HepG2 (cell line): Measurements from ENCODE around the gene CD177. TPM values are rescaled to one million over a fixed set of nuclear protein-coding genes. Genes with fewer than 3 reads are reported as not detected.

Experiments used
- ATAC-seq: fragments of 200-7000 bp; cut with Tn5 transposase; 3 replicates; pipeline ENCODE4 v1.9.1; 2020; ENCODE audit warnings: mild to moderate bottlenecking, moderate library complexity
- BruUV-seq: library from RNA; stranded (reverse); fragments of 400-500 nt; replicated peaks from 2 replicates; lab custom pipeline; 2021; lab: Mats Ljungman, UMichigan
- CTCF ChIA-PET: fragments of 300-600 bp; formaldehyde crosslinking; extraction: SDS; loops from one replicate; lab custom pipeline; 2021; ENCODE audit warnings: low total read pairs, inconsistent platforms, low intra/inter-chr PET ratio; lab: Yijun Ruan, JAX
- POLR2A ChIA-PET: fragments of 350-600 bp; sonication (Branson Sonifier 250); formaldehyde crosslinking; loops from one replicate; lab custom pipeline; 2020; ENCODE audit warnings: antibody characterized with exemption, inconsistent platforms; lab: Yijun Ruan, JAX
- DNase-seq: peaks from one replicate; pipeline ENCODE4 v3.0.0-alpha.2; 2015; ENCODE audit warnings: low spot score
- FAIRE-seq: peaks from 3 replicates; lab custom pipeline; 2011; peaks lifted over from hg19 to GRCh38; lab: Jason Lieb, UNC
- H2AFZ ChIP-seq: one replicate; pipeline ENCODE4 v1.6.1; 2011; ENCODE audit warnings: low read length, inconsistent platforms
- H3K27ac ChIP-seq: fragments of 300-600 bp; 3 replicates; pipeline ENCODE4 v1.8.0; 2011; ENCODE audit warnings: mixed run types, mild to moderate bottlenecking, mixed read lengths, low read length, inconsistent platforms; ENCODE audit not compliant: insufficient read depth; ENCODE audit errors: extremely low read length
- H3K27me3 ChIP-seq, 2 experiments: fragments of 200-600 bp in 1 of 2; 2 replicates in 1 of 2; 3 replicates in 1 of 2; pipeline versions ENCODE4 v1.6.0 to v1.8.0; 2011; ENCODE audit warnings: low read length in 2 of 2, mild to moderate bottlenecking in 2 of 2, moderate library complexity in 2 of 2, inconsistent platforms in 1 of 2; ENCODE audit not compliant: insufficient read depth in 2 of 2, control insufficient read depth in 1 of 2
- H3K36me3 ChIP-seq, 2 experiments: fragments of 200-600 bp in 1 of 2; replicated peaks in 1 of 2; 2 replicates in 1 of 2; 3 replicates in 1 of 2; pipeline versions ENCODE4 v1.5.1 to v1.8.0; 2011; ENCODE audit warnings: low read length in 2 of 2, inconsistent platforms in 1 of 2; ENCODE audit not compliant: insufficient read depth in 2 of 2, control insufficient read depth in 1 of 2
- H3K4me1 ChIP-seq: 2 replicates; pipeline ENCODE4 v1.5.1; 2012; ENCODE audit warnings: low read length, inconsistent platforms; ENCODE audit not compliant: insufficient read depth
- H3K4me2 ChIP-seq: 2 replicates; pipeline ENCODE4 v1.6.0; 2011; ENCODE audit warnings: low read depth, low read length, inconsistent platforms
- H3K4me3 ChIP-seq, 3 experiments: fragments of 200-600 bp in 1 of 3; sonication (generic), shearing (Covaris generic) in 1 of 3; replicated peaks in 1 of 3; 2 replicates each; pipeline ENCODE4 v1.5.1; 2011 to 2016; ENCODE audit warnings: low read length in 3 of 3, inconsistent platforms in 2 of 3, low read depth in 2 of 3, mild to moderate bottlenecking in 2 of 3, control low read depth in 1 of 3, mixed read lengths in 1 of 3; ENCODE audit not compliant: insufficient read depth in 1 of 3
- H3K79me2 ChIP-seq: one replicate; pipeline ENCODE4 v1.6.1; 2011; ENCODE audit warnings: low read length, inconsistent platforms; ENCODE audit not compliant: insufficient read depth
- H3K9ac ChIP-seq: 2 replicates; pipeline ENCODE4 v1.6.0; 2011; ENCODE audit warnings: mild to moderate bottlenecking, low read depth, low read length, inconsistent platforms; ENCODE audit not compliant: insufficient read depth
- H3K9me3 ChIP-seq: 2 replicates; pipeline ENCODE4 v1.5.1; 2012; ENCODE audit warnings: mild to moderate bottlenecking, low read length
- H4K20me1 ChIP-seq: 2 replicates; pipeline ENCODE4 v1.6.0; 2011; ENCODE audit warnings: inconsistent platforms, mild to moderate bottlenecking, low read length, moderate library complexity; ENCODE audit not compliant: insufficient read depth
- AGO2 ChIP-seq: fragments of 200-400 bp; formaldehyde crosslinking; optimal IDR thresholded peaks from 2 replicates; pipeline ENCODE3; 2017; ENCODE audit warnings: mild to moderate bottlenecking, low read depth, low read length, moderate library complexity
- IKZF1 ChIP-seq: fragments of 450-650 bp; IDR thresholded peaks from 2 replicates; pipeline ENCODE4 v1.7.1; 2016
- MYNN ChIP-seq: sonication (generic); formaldehyde crosslinking; IDR thresholded peaks from 2 replicates; pipeline ENCODE4 v1.4.0; 2020; ENCODE audit warnings: mild to moderate bottlenecking, low read depth, missing genetic modification reagents
- SAFB2 ChIP-seq: sonication (generic); formaldehyde crosslinking; IDR thresholded peaks from 2 replicates; pipeline ENCODE4 v1.5.1; 2020; ENCODE audit warnings: missing genetic modification reagents, low read depth, mild to moderate bottlenecking, borderline replicate concordance
- ZNF441 ChIP-seq: sonication (generic); formaldehyde crosslinking; IDR thresholded peaks from 2 replicates; pipeline ENCODE4 v1.7.0; 2021; ENCODE audit warnings: missing genetic modification reagents, borderline replicate concordance
- ZNF564 ChIP-seq: sonication (generic); formaldehyde crosslinking; IDR thresholded peaks from 2 replicates; pipeline ENCODE4 v1.8.1; 2023; ENCODE audit warnings: mild to moderate bottlenecking, missing genetic modification reagents
- WGBS: methylation state at CpG from one replicate; pipeline ENCODE4 v1.1.6; 2017; ENCODE audit warnings: low lambda C conversion rate; 5-methylcytosine and 5-hydroxymethylcytosine counted together
- in situ Hi-C: cut with HindIII; loops from 2 replicates; pipeline ENCODE4 v1.10.0; 2017; ENCODE audit warnings: low pct_unique_long_range_greater_than_20kb; ENCODE audit not compliant: extremely low pct_ligation_motif_present
- intact Hi-C: fragments of 100-400 bp; cut with micrococcal nuclease; formaldehyde crosslinking; loops from one replicate; pipeline ENCODE4 v1.10.0; 2022; ENCODE audit not compliant: unreplicated experiment
- polyA plus RNA-seq, 8 experiments: library from polyadenylated mRNA; depleted of rRNA in 3 of 8; stranded (reverse) in 7 of 8; unstranded in 1 of 8; fragments of >200 nt; fragmentation: Illumina TruSeq in 4 of 8; extraction: Trizol in 4 of 8; gene quantifications; 2 replicates each; pipeline versions ENCODE4 v1.2.1 to v1.2.3, GENCODE V29; 2011 to 2016; ENCODE audit warnings: low read depth in 4 of 8, missing spikeins in 1 of 8, mixed read lengths in 1 of 8; ENCODE audit not compliant: insufficient read depth in 1 of 8
- total RNA-seq, 5 experiments: library from RNA; depleted of rRNA; stranded (reverse); fragments of >200 nt; fragmentation: Illumina TruSeq; extraction: Trizol; gene quantifications; 2 replicates each; pipeline ENCODE4 v1.2.3, GENCODE V29; 2016; ENCODE audit warnings: low read depth in 1 of 5
- TF ChIP-seq, protein P1 (sequence below): IDR thresholded peaks from 2 replicates; pipeline ENCODE4 v1.6.1; 2018; ENCODE audit warnings: missing genetic modification reagents, mild to moderate bottlenecking, missing compliant biosample characterization

Gene CD177
- total and polyA plus RNA-seq, 2 of the 13 experiments (the other 11 are each of a cell fraction or from before 2014, with no cell fraction given) = not detected

DNA sequence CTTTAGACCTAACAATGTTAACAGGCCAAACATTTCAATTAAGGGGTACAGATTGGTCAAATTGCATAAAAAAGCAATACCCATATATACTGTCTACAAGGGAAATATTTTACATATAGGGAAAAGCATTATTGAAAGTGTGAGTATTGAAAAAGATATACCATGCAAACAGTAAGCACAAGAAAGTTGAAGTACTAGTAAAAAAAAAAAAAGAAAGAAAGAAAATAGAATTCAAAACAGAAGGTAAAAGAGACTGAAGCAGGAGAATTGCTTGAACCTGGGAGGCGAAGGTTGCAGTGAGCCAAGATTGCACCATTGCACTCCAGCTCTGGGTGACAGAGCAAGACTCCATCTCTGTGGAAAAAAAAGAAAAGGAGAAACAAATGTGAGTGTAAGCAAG, 55.9 kb downstream of the CD177 start (continued):
- no peak for TF ChIP-seq ZNF441 (CRISPR knock-in tag)
- TF ChIP-seq IKZF1 = no peak
- TF ChIP-seq, protein P1, sequence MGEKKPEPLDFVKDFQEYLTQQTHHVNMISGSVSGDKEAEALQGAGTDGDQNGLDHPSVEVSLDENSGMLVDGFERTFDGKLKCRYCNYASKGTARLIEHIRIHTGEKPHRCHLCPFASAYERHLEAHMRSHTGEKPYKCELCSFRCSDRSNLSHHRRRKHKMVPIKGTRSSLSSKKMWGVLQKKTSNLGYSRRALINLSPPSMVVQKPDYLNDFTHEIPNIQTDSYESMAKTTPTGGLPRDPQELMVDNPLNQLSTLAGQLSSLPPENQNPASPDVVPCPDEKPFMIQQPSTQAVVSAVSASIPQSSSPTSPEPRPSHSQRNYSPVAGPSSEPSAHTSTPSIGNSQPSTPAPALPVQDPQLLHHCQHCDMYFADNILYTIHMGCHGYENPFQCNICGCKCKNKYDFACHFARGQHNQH = no peak

DNA sequence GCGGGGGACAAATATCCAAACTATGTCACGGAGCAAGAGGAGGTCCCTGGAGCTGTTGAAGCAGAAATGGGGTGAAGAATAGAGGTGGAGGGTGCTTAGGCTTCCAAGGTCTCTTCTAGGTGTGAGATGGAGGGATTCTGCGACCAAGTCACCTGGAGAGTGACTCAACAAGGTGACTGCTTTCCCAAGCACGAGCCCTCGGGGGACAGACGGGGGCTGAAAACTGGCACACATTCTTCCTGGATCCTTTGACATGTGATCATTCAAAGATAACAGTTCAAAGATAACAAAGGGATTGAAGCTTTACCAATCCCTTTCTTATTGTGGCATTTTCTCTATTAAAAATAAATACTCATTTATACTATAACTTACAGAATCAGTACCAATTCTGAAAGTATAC, 59.0 kb downstream of the CD177 start:
- no peaks in the 10 kb centered on the region for H3K36me3 ChIP-seq
- ATAC-seq = no peak
- no peak for DNase-seq
- POLR2A ChIA-PET = no interaction called here
- H2AFZ ChIP-seq = no peak overlapping the region
- FAIRE-seq = no peak
- no peak overlapping the region for H3K9ac ChIP-seq
- H3K27ac ChIP-seq = no peak overlapping the region
- H3K9me3 ChIP-seq = no peaks in the 10 kb centered on the region
- BruUV-seq = no TSS peak
- peaks cover 8% of the 10 kb centered on the region for H3K4me1 ChIP-seq
- no peaks in the 10 kb centered on the region for H3K79me2 ChIP-seq
- CTCF ChIA-PET = no interaction called here
- 22% methylated on average over 6 of the region's 6 CpGs for WGBS
- TF ChIP-seq MYNN (CRISPR knock-in tag) = no peak
- TF ChIP-seq AGO2 = no peak
- no peak for TF ChIP-seq ZNF564 (CRISPR knock-in tag)
- TF ChIP-seq SAFB2 (CRISPR knock-in tag) = no peak
- TF ChIP-seq, all 625 proteins: peak for 0
- in situ Hi-C loops (no loop called here), intact Hi-C loops (no loop called here)
- H3K4me2 ChIP-seq = no peak overlapping the region
- H3K27me3 ChIP-seq = no peaks in the 10 kb centered on the region
- no peak overlapping the region for H3K4me3 ChIP-seq
- no peaks in the 10 kb centered on the region for H4K20me1 ChIP-seq

Other genes starting within 250 kb of the CD177 start
- not detected in 2 replicates for gene PSG5, start 167.2 kb upstream of the CD177 start, total RNA-seq (2016; rRNA removed; fragmentation: Illumina TruSeq; extraction: Trizol)
- gene PSG5, start 167.2 kb upstream of the CD177 start, polyA plus RNA-seq (2011; rRNA removed) = not detected in 2 replicates
- gene PSG4, start 148.0 kb upstream of the CD177 start, total RNA-seq (2016; rRNA removed; fragmentation: Illumina TruSeq; extraction: Trizol) = not detected in 2 replicates
- 0.47 TPM in 1 of 2 replicates, not detected in the other for gene PSG4, start 148.0 kb upstream of the CD177 start, polyA plus RNA-seq (2011; rRNA removed)
- gene PSG9, start 84.2 kb upstream of the CD177 start, total RNA-seq (2016; rRNA removed; fragmentation: Illumina TruSeq; extraction: Trizol) = not detected in 2 replicates
- 0.04 and 0.17 TPM in 2 replicates for gene PSG9, start 84.2 kb upstream of the CD177 start, polyA plus RNA-seq (2011; rRNA removed)
- gene TEX101, start 61.2 kb downstream of the CD177 start, total RNA-seq (2016; rRNA removed; fragmentation: Illumina TruSeq; extraction: Trizol) = not detected in 2 replicates
- gene TEX101, start 61.2 kb downstream of the CD177 start, polyA plus RNA-seq (2011; rRNA removed) = not detected in 2 replicates
- 0.15 and 0.51 TPM in 2 replicates for gene LYPD3, start 111.9 kb downstream of the CD177 start, total RNA-seq (2016; rRNA removed; fragmentation: Illumina TruSeq; extraction: Trizol)
- 1.5 and 2.6 TPM in 2 replicates for gene LYPD3, start 111.9 kb downstream of the CD177 start, polyA plus RNA-seq (2011; rRNA removed)
- 9.0 and 14.5 TPM in 2 replicates for gene PHLDB3, start 151.1 kb downstream of the CD177 start, total RNA-seq (2016; rRNA removed; fragmentation: Illumina TruSeq; extraction: Trizol)
- 11.3 and 14.2 TPM in 2 replicates for gene PHLDB3, start 151.1 kb downstream of the CD177 start, polyA plus RNA-seq (2011; rRNA removed)
- 25.9 and 32.5 TPM in 2 replicates for gene ETHE1, start 173.5 kb downstream of the CD177 start, total RNA-seq (2016; rRNA removed; fragmentation: Illumina TruSeq; extraction: Trizol)
- gene ETHE1, start 173.5 kb downstream of the CD177 start, polyA plus RNA-seq (2011; rRNA removed) = 58.4 and 67.9 TPM in 2 replicates
- 0.27 TPM in 1 of 2 replicates, not detected in the other for gene ZNF575, start 179.5 kb downstream of the CD177 start, total RNA-seq (2016; rRNA removed; fragmentation: Illumina TruSeq; extraction: Trizol)
- 0.17 TPM in 2 replicates for gene ZNF575, start 179.5 kb downstream of the CD177 start, polyA plus RNA-seq (2011; rRNA removed)
- gene XRCC1, start 221.8 kb downstream of the CD177 start, total RNA-seq (2016; rRNA removed; fragmentation: Illumina TruSeq; extraction: Trizol) = 21.8 and 26.3 TPM in 2 replicates
- 24.7 and 28.7 TPM in 2 replicates for gene XRCC1, start 221.8 kb downstream of the CD177 start, polyA plus RNA-seq (2011; rRNA removed)
- 0.24 TPM in 1 of 2 replicates, not detected in the other for gene PINLYP, start 222.1 kb downstream of the CD177 start, total RNA-seq (2016; rRNA removed; fragmentation: Illumina TruSeq; extraction: Trizol)
- 0.20 and 0.21 TPM in 2 replicates for gene PINLYP, start 222.1 kb downstream of the CD177 start, polyA plus RNA-seq (2011; rRNA removed)
- 12.4 and 16.5 TPM in 2 replicates for gene IRGQ, start 242.4 kb downstream of the CD177 start, total RNA-seq (2016; rRNA removed; fragmentation: Illumina TruSeq; extraction: Trizol)
- gene IRGQ, start 242.4 kb downstream of the CD177 start, polyA plus RNA-seq (2011; rRNA removed) = 11.4 and 11.6 TPM in 2 replicates
- 9.6 and 10.9 TPM in 2 replicates for gene ZNF576, start 242.9 kb downstream of the CD177 start, total RNA-seq (2016; rRNA removed; fragmentation: Illumina TruSeq; extraction: Trizol)
- 7.2 and 10.2 TPM in 2 replicates for gene ZNF576, start 242.9 kb downstream of the CD177 start, polyA plus RNA-seq (2011; rRNA removed)